ENCODE results near the gene PODNL1.

DNA sequence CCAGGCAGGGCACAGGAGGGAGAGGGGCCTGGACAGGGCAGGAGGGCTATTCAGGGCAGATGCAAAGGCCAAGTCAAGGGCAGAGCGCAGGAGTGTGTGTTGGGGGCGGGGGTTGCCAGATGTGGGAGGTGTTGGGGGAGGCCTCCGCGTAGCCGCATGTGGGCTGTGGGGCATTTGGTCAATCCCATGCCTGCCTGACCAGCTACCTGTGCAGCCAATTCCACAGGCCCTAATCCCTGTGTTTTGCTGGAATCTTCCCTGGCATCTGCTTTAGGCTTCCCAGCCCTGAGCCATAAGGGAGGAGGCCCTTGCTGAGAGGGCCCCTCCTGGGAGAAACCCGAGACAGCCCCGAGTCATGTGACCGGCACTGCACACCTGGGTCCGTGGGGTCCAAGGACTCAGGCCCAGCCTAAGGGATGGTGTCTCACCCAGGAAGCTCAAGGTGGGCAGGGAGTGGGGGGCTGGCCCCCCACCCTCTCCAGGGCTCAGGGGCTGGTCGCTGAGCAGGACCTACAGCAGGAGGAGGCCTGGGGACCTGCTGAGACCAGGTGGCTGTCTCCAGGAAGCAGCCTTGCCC lies 47.6 kb upstream of the PODNL1 start:
- TF ChIP-seq POLR2AphosphoS5 (IDR thresholded peaks at IDR 0.05; ENCODE audit: low read depth, low read length) (no peak), SIN3A (IDR thresholded peaks at IDR 0.05; ENCODE audit: borderline replicate concordance, insufficient read depth, low read length) (no peak)
- TF ChIP-seq, protein P1, sequence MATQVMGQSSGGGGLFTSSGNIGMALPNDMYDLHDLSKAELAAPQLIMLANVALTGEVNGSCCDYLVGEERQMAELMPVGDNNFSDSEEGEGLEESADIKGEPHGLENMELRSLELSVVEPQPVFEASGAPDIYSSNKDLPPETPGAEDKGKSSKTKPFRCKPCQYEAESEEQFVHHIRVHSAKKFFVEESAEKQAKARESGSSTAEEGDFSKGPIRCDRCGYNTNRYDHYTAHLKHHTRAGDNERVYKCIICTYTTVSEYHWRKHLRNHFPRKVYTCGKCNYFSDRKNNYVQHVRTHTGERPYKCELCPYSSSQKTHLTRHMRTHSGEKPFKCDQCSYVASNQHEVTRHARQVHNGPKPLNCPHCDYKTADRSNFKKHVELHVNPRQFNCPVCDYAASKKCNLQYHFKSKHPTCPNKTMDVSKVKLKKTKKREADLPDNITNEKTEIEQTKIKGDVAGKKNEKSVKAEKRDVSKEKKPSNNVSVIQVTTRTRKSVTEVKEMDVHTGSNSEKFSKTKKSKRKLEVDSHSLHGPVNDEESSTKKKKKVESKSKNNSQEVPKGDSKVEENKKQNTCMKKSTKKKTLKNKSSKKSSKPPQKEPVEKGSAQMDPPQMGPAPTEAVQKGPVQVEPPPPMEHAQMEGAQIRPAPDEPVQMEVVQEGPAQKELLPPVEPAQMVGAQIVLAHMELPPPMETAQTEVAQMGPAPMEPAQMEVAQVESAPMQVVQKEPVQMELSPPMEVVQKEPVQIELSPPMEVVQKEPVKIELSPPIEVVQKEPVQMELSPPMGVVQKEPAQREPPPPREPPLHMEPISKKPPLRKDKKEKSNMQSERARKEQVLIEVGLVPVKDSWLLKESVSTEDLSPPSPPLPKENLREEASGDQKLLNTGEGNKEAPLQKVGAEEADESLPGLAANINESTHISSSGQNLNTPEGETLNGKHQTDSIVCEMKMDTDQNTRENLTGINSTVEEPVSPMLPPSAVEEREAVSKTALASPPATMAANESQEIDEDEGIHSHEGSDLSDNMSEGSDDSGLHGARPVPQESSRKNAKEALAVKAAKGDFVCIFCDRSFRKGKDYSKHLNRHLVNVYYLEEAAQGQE (IDR thresholded peaks at IDR 0.05; ENCODE audit: insufficient read depth in 1 of 2, low read depth in 2 of 2, low read length in 2 of 2): no peak
